ENCODE measurements around the gene MAN2B2.
A peak's percentile ranks its signal among the peaks of the same experiment; 100 is the strongest.

Gene MAN2B2

GRCh38 chr4:6658209-6658595, 83.2 kb downstream of the MAN2B2 start:
- Histone ChIP-seq H4K20me1 (ENCODE audit: insufficient read depth, low read length) (no peaks in the 10 kb centered on the region), H3K4me1 (ENCODE audit: low read length) (no peaks in the 10 kb centered on the region), H3K27me3 (ENCODE audit: low read depth, low read length) (peaks cover 4% of the 10 kb centered on the region; the same call in 1 of the 2 replicates), H3K4me3 (ENCODE audit: low read length) (no peak overlapping the region), H3K9me3 (ENCODE audit: insufficient read depth, low read length) (no peaks in the 10 kb centered on the region), H3K79me2 (ENCODE audit: low read length) (no peaks in the 10 kb centered on the region), H3K4me2 (ENCODE audit: low read length) (no peak overlapping the region), H2AFZ (ENCODE audit: low read depth, low read length) (no peak overlapping the region), H3K36me3 (replicated peaks; ENCODE audit: low read depth, low read length) (no peaks in the 10 kb centered on the region), H3K27ac (ENCODE audit: low read length) (no peak overlapping the region), H3K9ac (ENCODE audit: low read length) (no peak overlapping the region)
- TF ChIP-seq CTCF (IDR thresholded peaks at IDR 0.05; ENCODE audit: low read depth, low read length) (no peak), EZH2phosphoT487 (IDR thresholded peaks at IDR 0.05; ENCODE audit: low read depth) (no peak)

DNA sequence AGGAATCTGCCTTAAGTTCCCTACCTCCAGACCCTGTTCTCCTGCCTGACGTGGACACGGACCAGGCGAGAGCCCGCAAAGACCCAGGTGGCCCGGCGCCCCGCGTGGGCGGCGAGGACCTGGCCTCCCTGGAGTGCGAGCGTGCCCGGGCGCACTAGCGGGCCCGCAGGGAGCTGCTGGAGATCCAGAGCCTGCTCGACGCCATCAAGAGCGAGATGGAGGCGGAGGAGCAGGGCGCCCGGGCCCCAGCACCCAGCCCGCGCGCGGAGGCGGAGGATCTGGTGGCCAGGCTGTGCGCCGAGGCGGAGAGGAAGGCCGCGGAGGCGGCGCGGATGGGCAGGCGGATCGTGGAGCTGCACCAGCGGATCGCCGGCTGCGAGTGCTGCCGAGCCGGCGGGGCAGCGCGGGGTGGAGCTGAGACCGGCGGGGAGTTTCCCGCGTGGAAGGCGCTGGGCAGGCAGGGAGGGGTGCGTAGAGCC, 83.6 kb downstream of the MAN2B2 start:
- no peak overlapping the region for H3K4me3 ChIP-seq (ENCODE audit: low read length)
- no peak for TF ChIP-seq EZH2phosphoT487 (IDR thresholded peaks at IDR 0.05; ENCODE audit: low read depth)
- TF ChIP-seq CTCF (IDR thresholded peaks at IDR 0.05; ENCODE audit: low read depth, low read length) = no peak
- H4K20me1 ChIP-seq (ENCODE audit: insufficient read depth, low read length) = no peaks in the 10 kb centered on the region
- no peaks in the 10 kb centered on the region for H3K4me1 ChIP-seq (ENCODE audit: low read length)
- H3K79me2 ChIP-seq (ENCODE audit: low read length) = no peaks in the 10 kb centered on the region
- no peak overlapping the region for H3K9ac ChIP-seq (ENCODE audit: low read length)
- H3K27me3 ChIP-seq (ENCODE audit: low read depth, low read length) = peaks cover 4% of the 10 kb centered on the region; the same call in 1 of the 2 replicates
- H3K27ac ChIP-seq (ENCODE audit: low read length) = no peak overlapping the region
- H3K36me3 ChIP-seq (replicated peaks; ENCODE audit: low read depth, low read length) = no peaks in the 10 kb centered on the region
- H3K9me3 ChIP-seq (ENCODE audit: insufficient read depth, low read length) = no peaks in the 10 kb centered on the region
- H2AFZ ChIP-seq (ENCODE audit: low read depth, low read length) = no peak overlapping the region
- H3K4me2 ChIP-seq (ENCODE audit: low read length) = peak overlapping the region; percentile 12; the same call in 1 of the 2 replicates

- no peak for TF ChIP-seq EZH2phosphoT487 (IDR thresholded peaks at IDR 0.05; ENCODE audit: low read depth)
- no peak for TF ChIP-seq CTCF (IDR thresholded peaks at IDR 0.05; ENCODE audit: low read depth, low read length)
- Histone ChIP-seq H3K9me3 (ENCODE audit: insufficient read depth, low read length) (no peaks in the 10 kb centered on the region), H3K9ac (ENCODE audit: low read length) (no peak overlapping the region), H3K36me3 (replicated peaks; ENCODE audit: low read depth, low read length) (no peaks in the 10 kb centered on the region), H3K4me3 (ENCODE audit: low read length) (no peak overlapping the region), H2AFZ (ENCODE audit: low read depth, low read length) (no peak overlapping the region), H3K27ac (ENCODE audit: low read length) (no peak overlapping the region), H3K4me1 (ENCODE audit: low read length) (no peaks in the 10 kb centered on the region), H3K79me2 (ENCODE audit: low read length) (no peaks in the 10 kb centered on the region), H3K4me2 (ENCODE audit: low read length) (no peak overlapping the region), H4K20me1 (ENCODE audit: insufficient read depth, low read length) (no peaks in the 10 kb centered on the region), H3K27me3 (ENCODE audit: low read depth, low read length) (peaks cover 4% of the 10 kb centered on the region; the same call in 1 of the 2 replicates)
Measured at GRCh38 chr4:6659897-6660296, 84.9 kb downstream of the MAN2B2 start.

DNA sequence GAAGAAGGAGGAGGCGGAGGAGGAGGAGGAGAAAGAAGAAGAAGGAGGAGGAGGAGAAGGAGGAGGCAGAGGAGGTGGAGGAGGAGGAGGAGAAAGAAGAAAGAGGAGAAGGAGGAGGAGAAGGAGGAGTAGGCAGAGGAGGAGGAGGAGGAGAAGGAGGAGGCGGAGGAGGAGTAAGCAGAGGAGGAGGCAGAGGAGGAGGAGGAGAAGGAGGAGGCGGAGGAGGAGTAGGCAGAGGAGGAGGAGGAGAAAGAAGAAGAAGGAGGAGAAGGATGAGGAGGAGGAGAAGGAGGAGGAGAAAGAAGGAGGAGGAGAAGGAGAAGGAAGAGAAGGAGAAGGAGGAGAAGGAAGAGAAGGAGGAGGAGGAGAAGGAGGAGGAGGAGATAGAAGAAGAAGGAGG, 85.4 kb downstream of the MAN2B2 start:
- Histone ChIP-seq H3K4me1 (ENCODE audit: low read length) (no peaks in the 10 kb centered on the region), H3K36me3 (replicated peaks; ENCODE audit: low read depth, low read length) (no peaks in the 10 kb centered on the region), H2AFZ (ENCODE audit: low read depth, low read length) (no peak overlapping the region), H3K79me2 (ENCODE audit: low read length) (no peaks in the 10 kb centered on the region), H3K4me3 (ENCODE audit: low read length) (no peak overlapping the region), H3K9ac (ENCODE audit: low read length) (no peak overlapping the region), H3K4me2 (ENCODE audit: low read length) (no peak overlapping the region), H4K20me1 (ENCODE audit: insufficient read depth, low read length) (no peaks in the 10 kb centered on the region), H3K27me3 (ENCODE audit: low read depth, low read length) (peaks cover 4% of the 10 kb centered on the region; the same call in 1 of the 2 replicates), H3K9me3 (ENCODE audit: insufficient read depth, low read length) (no peaks in the 10 kb centered on the region), H3K27ac (ENCODE audit: low read length) (no peak overlapping the region)
- no peak for TF ChIP-seq CTCF (IDR thresholded peaks at IDR 0.05; ENCODE audit: low read depth, low read length)
- TF ChIP-seq EZH2phosphoT487 (IDR thresholded peaks at IDR 0.05; ENCODE audit: low read depth) = no peak
